Stomach (tissue), 9 donors: ENCODE measurements around the gene SPN. TPM values are rescaled to one million over a fixed set of nuclear protein-coding genes. Genes with fewer than 3 reads are reported as not detected.

ENCODE experiments used
- DNase-seq, 2 donors: peaks; one replicate each; pipeline versions ENCODE4 v3.0.0 to v3.0.0-alpha.2; 2013 to 2019
- H3K27ac ChIP-seq, 5 donors: fragments of 200-600 bp in 4 of 5; sonication (generic) in 4 of 5; one replicate each; pipeline ENCODE4 v1.5.1; 2013 to 2019; ENCODE audit warnings: mild to moderate bottlenecking in 1 of 5, moderate library complexity in 1 of 5
- H3K27me3 ChIP-seq, 3 donors: fragments of 200-600 bp; sonication (generic); one replicate each; pipeline ENCODE4 v1.5.1; 2017 to 2019; ENCODE audit warnings: mixed run types in 1 of 3
- H3K36me3 ChIP-seq, 4 donors: fragments of 200-600 bp; sonication (generic); 1 replicate in 3 of 4; 2 replicates in 1 of 4; pipeline ENCODE4 v1.5.1; 2016 to 2019
- H3K4me1 ChIP-seq, 4 donors: fragments of 200-600 bp; sonication (generic); one replicate each; pipeline ENCODE4 v1.5.1; 2016 to 2019
- H3K4me3 ChIP-seq, 4 donors: fragments of 200-600 bp; sonication (generic) in 3 of 4; one replicate each; pipeline ENCODE4 v1.5.1; 2016 to 2019; ENCODE audit warnings: mild to moderate bottlenecking in 1 of 4
- H3K9me3 ChIP-seq, 4 donors: fragments of 200-600 bp; sonication (generic); one replicate each; pipeline ENCODE4 v1.5.1; 2016 to 2019
- EP300 ChIP-seq: sonication (generic); formaldehyde crosslinking; IDR thresholded peaks from one replicate; pipeline ENCODE4 v1.6.1; 2017; ENCODE audit warnings: antibody characterized with exemption
- POLR2A ChIP-seq, 4 donors: fragments of 450-650 bp; IDR thresholded peaks; one replicate each; pipeline ENCODE4 v1.6.1; 2016; ENCODE audit warnings: antibody characterized with exemption in 4 of 4, control low read depth in 2 of 4, mild to moderate bottlenecking in 1 of 4, moderate library complexity in 1 of 4
- POLR2AphosphoS5 ChIP-seq, 3 donors: sonication (generic); formaldehyde crosslinking; IDR thresholded peaks; one replicate each; pipeline ENCODE4 v1.6.1; 2016; ENCODE audit warnings: antibody characterized with exemption in 3 of 3
- WGBS, 5 donors: extraction: QIAGEN DNeasy Blood & Tissue Kit in 3 of 5; methylation state at CpG; one replicate each; pipeline versions ENCODE4 v1.1.5 to v1.1.7; 2013 to 2018; 5-methylcytosine and 5-hydroxymethylcytosine counted together
- intact Hi-C: fragments of 100-400 bp; cut with DNase I; formaldehyde crosslinking; loops from one replicate; pipeline ENCODE4 v1.15.1; 2023; ENCODE audit warnings: low total_unique reads
- polyA plus RNA-seq, 3 donors: library from polyadenylated mRNA; stranded (reverse); fragments of 200-250 nt; gene quantifications; one replicate each; pipeline ENCODE4 v1.2.3, GENCODE V29; 2013
- total RNA-seq, 5 donors: library from RNA; depleted of rRNA; stranded (reverse); fragments of >200 nt; gene quantifications; one replicate each; pipeline versions ENCODE4 v1.1.0 to v1.2.3, GENCODE V29; 2014 to 2016
- TF ChIP-seq, protein P1 (sequence below), 7 experiments: fragments of 450-650 bp in 4 of 7; fragments of 200-600 bp in 3 of 7; sonication (generic) in 3 of 7; IDR thresholded peaks; one replicate each; pipeline ENCODE4 v1.5.1; 2016 to 2019; ENCODE audit warnings: antibody characterized with exemption in 7 of 7, control low read depth in 2 of 7, mild to moderate bottlenecking in 1 of 7
- donor health status: healthy with polysubstance abuse.
- donor health status: Bipolar disorder and iron deficiency.
- donor health status: healthy.

The SPN gene
- total and polyA plus RNA-seq, 8 donors: 0.68 to 20.1 (median 1.9) TPM

DNA sequence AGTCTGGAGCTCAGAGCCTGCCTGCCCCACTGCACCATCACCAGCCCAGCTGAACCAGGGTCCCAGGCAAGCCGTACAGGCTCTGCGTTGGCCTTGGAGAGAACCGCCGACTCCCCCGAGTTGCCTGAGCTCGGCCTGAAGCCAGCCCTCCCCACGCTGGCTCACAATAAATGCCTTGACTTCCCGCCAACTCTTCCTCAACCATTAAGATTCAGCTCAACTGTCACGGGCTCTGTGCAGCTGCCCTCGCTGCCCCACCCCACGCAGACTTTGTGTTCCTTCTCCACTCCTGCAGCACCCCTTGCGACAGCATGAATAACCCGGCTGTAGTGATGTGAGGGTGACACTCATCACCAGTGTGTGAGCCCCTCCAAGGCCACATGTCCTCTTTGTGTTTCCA lies 11.1 kb downstream of the SPN start:
- Histone ChIP-seq H3K9me3 (no peaks in the 10 kb centered on the region), H3K36me3 (no peaks in the 10 kb centered on the region), H3K27ac (no peak overlapping the region), H3K4me1 (peaks cover 0 to 14% (median 9%) of the 10 kb centered on the region in 4 donors), H3K4me3 (no peak overlapping the region), H3K27me3 (no peaks in the 10 kb centered on the region)
- peak in 1 of 2 donors; percentile 77 for DNase-seq
- 43 to 71% (median 66%) methylated on average over 13 of the region's 13 CpGs for WGBS, 5 donors
- no peak for TF ChIP-seq EP300
- no peak for TF ChIP-seq POLR2A (IDR thresholded peaks at IDR 0.05)
- TF ChIP-seq POLR2AphosphoS5 (IDR thresholded peaks at IDR 0.05): no peak
- TF ChIP-seq, protein P1, sequence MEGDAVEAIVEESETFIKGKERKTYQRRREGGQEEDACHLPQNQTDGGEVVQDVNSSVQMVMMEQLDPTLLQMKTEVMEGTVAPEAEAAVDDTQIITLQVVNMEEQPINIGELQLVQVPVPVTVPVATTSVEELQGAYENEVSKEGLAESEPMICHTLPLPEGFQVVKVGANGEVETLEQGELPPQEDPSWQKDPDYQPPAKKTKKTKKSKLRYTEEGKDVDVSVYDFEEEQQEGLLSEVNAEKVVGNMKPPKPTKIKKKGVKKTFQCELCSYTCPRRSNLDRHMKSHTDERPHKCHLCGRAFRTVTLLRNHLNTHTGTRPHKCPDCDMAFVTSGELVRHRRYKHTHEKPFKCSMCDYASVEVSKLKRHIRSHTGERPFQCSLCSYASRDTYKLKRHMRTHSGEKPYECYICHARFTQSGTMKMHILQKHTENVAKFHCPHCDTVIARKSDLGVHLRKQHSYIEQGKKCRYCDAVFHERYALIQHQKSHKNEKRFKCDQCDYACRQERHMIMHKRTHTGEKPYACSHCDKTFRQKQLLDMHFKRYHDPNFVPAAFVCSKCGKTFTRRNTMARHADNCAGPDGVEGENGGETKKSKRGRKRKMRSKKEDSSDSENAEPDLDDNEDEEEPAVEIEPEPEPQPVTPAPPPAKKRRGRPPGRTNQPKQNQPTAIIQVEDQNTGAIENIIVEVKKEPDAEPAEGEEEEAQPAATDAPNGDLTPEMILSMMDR (IDR thresholded peaks at IDR 0.05): no peak
- intact Hi-C loops: no loop called here

- Histone ChIP-seq H3K27me3 (no peaks in the 10 kb centered on the region), H3K27ac (no peak overlapping the region), H3K4me3 (no peak overlapping the region), H3K36me3 (no peaks in the 10 kb centered on the region), H3K4me1 (peaks cover 0 to 28% (median 17%) of the 10 kb centered on the region in 4 donors), H3K9me3 (no peaks in the 10 kb centered on the region)
- peak in 1 of 2 donors; percentile 62 for DNase-seq
- 50 to 59% (median 52%) methylated on average over 3 of the region's 3 CpGs for WGBS, 5 donors
- TF ChIP-seq, protein P1 (IDR thresholded peaks at IDR 0.05): no peak
- TF ChIP-seq EP300 (no peak), POLR2AphosphoS5 (IDR thresholded peaks at IDR 0.05) (no peak), POLR2A (IDR thresholded peaks at IDR 0.05) (no peak)
- intact Hi-C loops: no loop called here
Measured at GRCh38 chr16:29675811-29676643, 13.0 kb downstream of the SPN start.

DNA sequence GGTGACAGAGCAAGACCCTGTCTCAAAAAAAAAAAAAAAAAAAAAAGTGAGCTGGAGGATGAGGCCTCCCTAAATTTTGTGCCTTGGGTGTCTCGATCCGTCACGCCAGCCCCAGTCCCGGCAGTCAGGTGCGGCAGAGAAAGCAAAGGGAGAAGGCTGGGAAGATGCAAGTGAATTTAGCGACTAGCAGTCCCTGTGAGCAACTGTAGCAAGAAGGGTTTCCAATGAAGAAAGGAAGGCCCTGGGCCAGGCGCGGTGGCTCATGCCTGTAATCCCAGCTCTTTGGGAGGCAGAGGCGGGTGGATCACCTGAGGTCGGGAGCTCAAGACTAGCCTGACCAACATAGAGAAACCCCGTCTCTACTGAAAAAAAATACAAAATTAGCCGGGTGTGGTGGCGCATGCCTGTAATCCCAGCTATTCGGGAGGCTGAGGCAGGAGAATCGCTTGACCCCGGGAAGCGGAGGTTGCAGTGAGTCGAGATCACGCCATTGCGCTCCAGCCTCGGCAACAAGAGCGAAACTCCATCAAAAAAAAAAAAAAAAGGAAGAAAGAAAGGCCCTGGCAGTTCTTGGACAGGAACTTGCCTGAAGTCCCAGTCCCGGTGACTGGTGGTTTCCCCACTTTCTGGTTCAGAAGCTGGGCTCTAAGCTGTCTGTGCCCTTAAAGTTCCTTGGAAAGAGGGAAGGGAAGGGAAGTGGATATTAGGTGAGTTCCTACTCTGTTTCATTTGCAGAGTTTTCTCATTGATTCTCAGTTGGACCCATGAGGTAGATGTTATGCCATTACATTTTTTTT lies 14.1 kb downstream of the SPN start:
- Histone ChIP-seq H3K27ac (no peak overlapping the region), H3K36me3 (no peaks in the 10 kb centered on the region), H3K27me3 (no peaks in the 10 kb centered on the region), H3K9me3 (no peaks in the 10 kb centered on the region), H3K4me1 (peaks cover 0 to 28% (median 17%) of the 10 kb centered on the region in 4 donors), H3K4me3 (no peak overlapping the region)
- no peak for DNase-seq
- TF ChIP-seq POLR2A (IDR thresholded peaks at IDR 0.05) (no peak), POLR2AphosphoS5 (IDR thresholded peaks at IDR 0.05) (no peak)
- 89 to 96% (median 94%) methylated on average over 23 of the region's 23 CpGs for WGBS, 5 donors
- intact Hi-C loops: no loop called here

- H3K27ac ChIP-seq: peak within 1 kb of the TSS in 4 of 5 donors; percentile 29 to 67 (median 40)
Measured at GRCh38 chr16:29678691-29679267, 15.7 kb downstream of the SPN start, which contains the start of gene QPRT. Gene QPRT, plus strand, starts transcription at chr16:29679180. Its CDS starts 18 bp downstream, at chr16:29679198.

More at GRCh38 chr16:29678691-29679267, 15.7 kb downstream of the SPN start, which contains the start of gene QPRT:
- TF ChIP-seq, protein P1 (IDR thresholded peaks at IDR 0.05): no peak
- TF ChIP-seq EP300 (no peak), POLR2A (IDR thresholded peaks at IDR 0.05) (no peak), POLR2AphosphoS5 (IDR thresholded peaks at IDR 0.05) (no peak)
- H3K4me3 ChIP-seq: peak within 1 kb of the TSS; percentile 28 to 33 (median 30)
- intact Hi-C loops: no loop called here
- WGBS, 5 donors: 55 to 76% (median 59%) methylated on average over 3 to 5 of the region's 5 CpGs
- H3K27me3 ChIP-seq: no peaks in the 10 kb centered on the region
- no peaks in the 10 kb centered on the region for H3K36me3 ChIP-seq
- H3K4me1 ChIP-seq: peaks cover 0 to 28% (median 17%) of the 10 kb centered on the region in 4 donors
- DNase-seq: peak in 1 of 2 donors; percentile 88
- no peaks in the 10 kb centered on the region for H3K9me3 ChIP-seq
